A549 (cell line): ENCODE results near the gene IL11RA. TPM values are rescaled to one million over a fixed set of nuclear protein-coding genes. Genes with fewer than 3 reads are reported as not detected.

Experiments
- ATAC-seq, 2 experiments: fragments of 200-7000 bp in 1 of 2; fragments of >200 bp in 1 of 2; cut with Nextera tagmentation in 1 of 2; cut with Tn5 transposase in 1 of 2; 3 replicates each; pipeline versions ENCODE4 v1.8.0 to v1.9.1; 2018 to 2020; ENCODE audit warnings: mild to moderate bottlenecking in 1 of 2, moderate library complexity in 1 of 2
- CTCF ChIA-PET: fragments of 300-600 bp; sonication (Branson Sonifier 250); formaldehyde crosslinking; extraction: SDS; loops from one replicate; lab custom pipeline; 2021; ENCODE audit warnings: antibody characterized with exemption, inconsistent platforms; lab: Yijun Ruan, JAX
- POLR2A ChIA-PET: fragments of 350-600 bp; formaldehyde crosslinking; extraction: SDS; loops from one replicate; lab custom pipeline; 2021; ENCODE audit warnings: antibody characterized with exemption, inconsistent platforms; lab: Yijun Ruan, JAX
- DNase-seq, 2 experiments: peaks; one replicate each; pipeline versions ENCODE4 v3.0.0 to v3.0.0-alpha.2; 2011 to 2016; ENCODE audit warnings: low read depth in 1 of 2, low spot score in 1 of 2
- FAIRE-seq: peaks from 2 replicates; lab custom pipeline; 2011; peaks lifted over from hg19 to GRCh38; lab: Jason Lieb, UNC
- H3K27ac ChIP-seq, 2 experiments: fragments of >200 bp; sonication (Bioruptor Twin); formaldehyde crosslinking; 3 replicates each; pipeline ENCODE4 v1.5.1; 2016 to 2017
- H3K4me1 ChIP-seq: fragments of >200 bp; sonication (Bioruptor Twin); formaldehyde crosslinking; 3 replicates; pipeline ENCODE4 v1.6.1; 2016
- H3K4me2 ChIP-seq: fragments of >200 bp; sonication (Bioruptor Twin); formaldehyde crosslinking; 3 replicates; pipeline ENCODE4 v1.6.1; 2016
- H3K4me3 ChIP-seq: fragments of >200 bp; sonication (Bioruptor Twin); formaldehyde crosslinking; 3 replicates; pipeline ENCODE4 v1.5.1; 2016
- H3K9me3 ChIP-seq: fragments of >200 bp; sonication (Bioruptor Twin); formaldehyde crosslinking; 3 replicates; pipeline ENCODE4 v1.6.1; 2016
- ATOH8 ChIP-seq: fragments of 250-450 bp; sonication (Bioruptor Pico); IDR thresholded peaks from 2 replicates; pipeline ENCODE4 v1.5.0; 2020; ENCODE audit warnings: low read depth, mild to moderate bottlenecking, moderate library complexity
- CBX2 ChIP-seq: fragments of 200-600 bp; sonication (generic); IDR thresholded peaks from 2 replicates; pipeline ENCODE4 v1.6.1; 2016; ENCODE audit warnings: low read depth, mild to moderate bottlenecking, borderline replicate concordance
- CEBPB ChIP-seq, 2 experiments: fragments of >200 bp in 1 of 2; sonication (Bioruptor Twin) in 1 of 2; formaldehyde crosslinking in 1 of 2; IDR thresholded peaks; 2 replicates each; pipeline ENCODE4 v1.6.1; 2012 to 2016
- CHD2 ChIP-seq: fragments of 150-350 bp; IDR thresholded peaks from 2 replicates; pipeline ENCODE4 v1.6.1; 2014; ENCODE audit warnings: low read length; ENCODE audit not compliant: partially characterized antibody
- E2F6 ChIP-seq: IDR thresholded peaks from 2 replicates; pipeline ENCODE4 v1.6.1; 2012; ENCODE audit warnings: low read depth, borderline replicate concordance
- EHF ChIP-seq: fragments of 250-450 bp; sonication (Bioruptor Pico); IDR thresholded peaks from 2 replicates; pipeline ENCODE4 v1.5.0; 2020; ENCODE audit warnings: mild to moderate bottlenecking
- EP300 ChIP-seq, 2 experiments: fragments of >200 bp; sonication (Bioruptor Twin); formaldehyde crosslinking; IDR thresholded peaks; 2 replicates in 1 of 2; 3 replicates in 1 of 2; pipeline ENCODE4 v1.6.1; 2016 to 2017
- ESRRA ChIP-seq: fragments of 150-350 bp; IDR thresholded peaks from 2 replicates; pipeline ENCODE4 v1.6.1; 2014; ENCODE audit warnings: mild to moderate bottlenecking, low read length, borderline replicate concordance
- FOXS1 ChIP-seq: fragments of 250-450 bp; sonication (Bioruptor Pico); IDR thresholded peaks from 2 replicates; pipeline ENCODE4 v1.5.0; 2020; ENCODE audit warnings: mild to moderate bottlenecking, moderate library complexity
- GATA3 ChIP-seq: IDR thresholded peaks from 2 replicates; pipeline ENCODE4 v1.6.1; 2012; ENCODE audit warnings: borderline replicate concordance
- HEYL ChIP-seq: fragments of 250-450 bp; sonication (Bioruptor Pico); IDR thresholded peaks from 2 replicates; pipeline ENCODE4 v1.8.0; 2021; ENCODE audit warnings: mild to moderate bottlenecking, moderate library complexity
- HMGXB4 ChIP-seq: fragments of 250-450 bp; sonication (Bioruptor Pico); IDR thresholded peaks from 2 replicates; pipeline ENCODE4 v1.5.0; 2021; ENCODE audit warnings: mild to moderate bottlenecking, moderate library complexity, borderline replicate concordance
- HOXA7 ChIP-seq: fragments of 250-450 bp; sonication (Bioruptor Pico); IDR thresholded peaks from 2 replicates; pipeline ENCODE4 v1.5.0; 2020; ENCODE audit warnings: mild to moderate bottlenecking, moderate library complexity
- HOXB13 ChIP-seq: fragments of 250-450 bp; sonication (Bioruptor Pico); IDR thresholded peaks from 2 replicates; pipeline ENCODE4 v1.5.0; 2020; ENCODE audit warnings: low read depth, mild to moderate bottlenecking, moderate library complexity
- JUN ChIP-seq, 2 experiments: fragments of >200 bp; sonication (Bioruptor Twin); formaldehyde crosslinking; IDR thresholded peaks; 2 replicates in 1 of 2; 3 replicates in 1 of 2; pipeline ENCODE4 v1.6.1; 2016 to 2017
- JUNB ChIP-seq: fragments of >200 bp; sonication (Bioruptor Twin); formaldehyde crosslinking; IDR thresholded peaks from 2 replicates; pipeline ENCODE4 v1.6.1; 2016
- KDM1A ChIP-seq: fragments of 200-600 bp; sonication (generic); IDR thresholded peaks from 2 replicates; pipeline ENCODE4 v1.6.1; 2016; ENCODE audit warnings: low read depth, mild to moderate bottlenecking
- MAFK ChIP-seq: fragments of 450-650 bp; IDR thresholded peaks from 2 replicates; pipeline ENCODE4 v1.6.1; 2014; ENCODE audit not compliant: partially characterized antibody
- MAZ ChIP-seq: fragments of 150-350 bp; IDR thresholded peaks from 2 replicates; pipeline ENCODE4 v1.6.1; 2014; ENCODE audit warnings: antibody characterized with exemption, low read depth, low read length, borderline replicate concordance
- NFE2L2 ChIP-seq: fragments of 150-350 bp; conservative IDR thresholded peaks from 2 replicates; pipeline ENCODE4 v1.6.1; 2014; ENCODE audit warnings: low read length
- RFX5 ChIP-seq: fragments of 450-650 bp; IDR thresholded peaks from 2 replicates; pipeline ENCODE4 v1.7.1; 2014; ENCODE audit warnings: antibody characterized with exemption, mild to moderate bottlenecking, moderate library complexity
- SMC3 ChIP-seq: fragments of >200 bp; sonication (Bioruptor Twin); formaldehyde crosslinking; IDR thresholded peaks from 3 replicates; pipeline ENCODE4 v1.6.1; 2018; ENCODE audit warnings: inconsistent platforms
- SREBF2 ChIP-seq: fragments of 450-650 bp; IDR thresholded peaks from 2 replicates; pipeline ENCODE4 v1.6.1; 2014; ENCODE audit warnings: mild to moderate bottlenecking, moderate library complexity
- TFCP2L1 ChIP-seq: fragments of 250-450 bp; sonication (Bioruptor Pico); IDR thresholded peaks from 2 replicates; pipeline ENCODE4 v1.5.0; 2021; ENCODE audit warnings: mild to moderate bottlenecking
- ZC3H11A ChIP-seq: fragments of 450-650 bp; IDR thresholded peaks from 2 replicates; pipeline ENCODE4 v1.6.1; 2014; ENCODE audit warnings: antibody characterized with exemption, mild to moderate bottlenecking
- ZNF302 ChIP-seq: fragments of 250-450 bp; sonication (Bioruptor Pico); IDR thresholded peaks from 2 replicates; pipeline ENCODE4 v1.9.0; 2021; ENCODE audit warnings: inconsistent platforms, mild to moderate bottlenecking, moderate library complexity
- ZSCAN20 ChIP-seq: fragments of 250-450 bp; sonication (Bioruptor Pico); IDR thresholded peaks from 2 replicates; pipeline ENCODE4 v1.8.0; 2022; ENCODE audit warnings: mild to moderate bottlenecking, moderate library complexity
- WGBS: methylation state at CpG from one replicate; pipeline ENCODE4 v1.1.6; 2017; ENCODE audit errors: missing lambda C conversion rate; 5-methylcytosine and 5-hydroxymethylcytosine counted together
- polyA plus RNA-seq, 4 experiments: library from polyadenylated mRNA; depleted of rRNA in 3 of 4; stranded (reverse); fragments of >200 nt; fragmentation: RNase III in 1 of 4; extraction: RNeasy Plus Mini Kit Qiagen cat#74134 plus additional on column Dnase treatment in 1 of 4; gene quantifications; 2 replicates in 3 of 4; 3 replicates in 1 of 4; pipeline ENCODE4 v1.2.3, GENCODE V29; 2011 to 2017
- TF ChIP-seq, protein P1 (sequence below): fragments of >200 bp; sonication (Bioruptor Twin); formaldehyde crosslinking; IDR thresholded peaks from 3 replicates; pipeline ENCODE4 v1.5.1; 2016
- TF ChIP-seq, protein P2 (sequence below): fragments of 150-350 bp; IDR thresholded peaks from 2 replicates; pipeline ENCODE4 v1.6.1; 2014; ENCODE audit warnings: low read depth, mild to moderate bottlenecking, low read length

IL11RA gene
- polyA plus RNA-seq, 2 of the 4 experiments (the other 2 are of a cell fraction): 5.6 to 6.8 TPM

- no peak overlapping the region for H3K4me2 ChIP-seq
- H3K27ac ChIP-seq: no peak overlapping the region
- peaks cover 15% of the 10 kb centered on the region; the same call in 1 of the 3 replicates for H3K4me1 ChIP-seq
- no peaks in the 10 kb centered on the region for H3K9me3 ChIP-seq
- ATAC-seq (no peak), FAIRE-seq (no peak), DNase-seq (no peak)
- POLR2A ChIA-PET: interaction anchor here (0.6 kb wide), 1 partner anchor 191 kb away, joined by 3 read pairs; no protein-coding TSS in a partner anchor
- TF ChIP-seq HOXA7 (CRISPR knock-in tag): no peak
- TF ChIP-seq JUN (IDR thresholded peaks at IDR 0.05): no peak
- no peak for TF ChIP-seq CEBPB (IDR thresholded peaks at IDR 0.05)
- TF ChIP-seq JUNB: no peak
- no peak for TF ChIP-seq ZC3H11A
- TF ChIP-seq EP300 (IDR thresholded peaks at IDR 0.05): no peak
- TF ChIP-seq SMC3: no peak
- no peak for TF ChIP-seq RFX5
- no peak for TF ChIP-seq EHF (CRISPR knock-in tag)
- TF ChIP-seq HMGXB4: no peak
- no peak for TF ChIP-seq GATA3
- no peak for TF ChIP-seq TFCP2L1 (CRISPR knock-in tag)
- TF ChIP-seq HOXB13: no peak
- TF ChIP-seq SREBF2: no peak
- TF ChIP-seq MAZ: no peak
- no peak for TF ChIP-seq E2F6
- TF ChIP-seq, protein P1, sequence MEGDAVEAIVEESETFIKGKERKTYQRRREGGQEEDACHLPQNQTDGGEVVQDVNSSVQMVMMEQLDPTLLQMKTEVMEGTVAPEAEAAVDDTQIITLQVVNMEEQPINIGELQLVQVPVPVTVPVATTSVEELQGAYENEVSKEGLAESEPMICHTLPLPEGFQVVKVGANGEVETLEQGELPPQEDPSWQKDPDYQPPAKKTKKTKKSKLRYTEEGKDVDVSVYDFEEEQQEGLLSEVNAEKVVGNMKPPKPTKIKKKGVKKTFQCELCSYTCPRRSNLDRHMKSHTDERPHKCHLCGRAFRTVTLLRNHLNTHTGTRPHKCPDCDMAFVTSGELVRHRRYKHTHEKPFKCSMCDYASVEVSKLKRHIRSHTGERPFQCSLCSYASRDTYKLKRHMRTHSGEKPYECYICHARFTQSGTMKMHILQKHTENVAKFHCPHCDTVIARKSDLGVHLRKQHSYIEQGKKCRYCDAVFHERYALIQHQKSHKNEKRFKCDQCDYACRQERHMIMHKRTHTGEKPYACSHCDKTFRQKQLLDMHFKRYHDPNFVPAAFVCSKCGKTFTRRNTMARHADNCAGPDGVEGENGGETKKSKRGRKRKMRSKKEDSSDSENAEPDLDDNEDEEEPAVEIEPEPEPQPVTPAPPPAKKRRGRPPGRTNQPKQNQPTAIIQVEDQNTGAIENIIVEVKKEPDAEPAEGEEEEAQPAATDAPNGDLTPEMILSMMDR: no peak
- TF ChIP-seq, protein P2, sequence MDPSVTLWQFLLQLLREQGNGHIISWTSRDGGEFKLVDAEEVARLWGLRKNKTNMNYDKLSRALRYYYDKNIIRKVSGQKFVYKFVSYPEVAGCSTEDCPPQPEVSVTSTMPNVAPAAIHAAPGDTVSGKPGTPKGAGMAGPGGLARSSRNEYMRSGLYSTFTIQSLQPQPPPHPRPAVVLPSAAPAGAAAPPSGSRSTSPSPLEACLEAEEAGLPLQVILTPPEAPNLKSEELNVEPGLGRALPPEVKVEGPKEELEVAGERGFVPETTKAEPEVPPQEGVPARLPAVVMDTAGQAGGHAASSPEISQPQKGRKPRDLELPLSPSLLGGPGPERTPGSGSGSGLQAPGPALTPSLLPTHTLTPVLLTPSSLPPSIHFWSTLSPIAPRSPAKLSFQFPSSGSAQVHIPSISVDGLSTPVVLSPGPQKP: no peak
- CTCF ChIA-PET: interaction anchor here (0.9 to 17.0 kb wide), 9 partner anchors 10 to 275 kb away, joined by 3 to 429 read pairs (median 3); partner anchors contain the start of genes ARID3C and SIGMAR1
- H3K4me3 ChIP-seq: no peak overlapping the region
- WGBS: 71% methylated on average over 2 of the region's 2 CpGs
Observed at GRCh38 chr9:34607331-34607730, 44.7 kb upstream of the IL11RA start.

DNA sequence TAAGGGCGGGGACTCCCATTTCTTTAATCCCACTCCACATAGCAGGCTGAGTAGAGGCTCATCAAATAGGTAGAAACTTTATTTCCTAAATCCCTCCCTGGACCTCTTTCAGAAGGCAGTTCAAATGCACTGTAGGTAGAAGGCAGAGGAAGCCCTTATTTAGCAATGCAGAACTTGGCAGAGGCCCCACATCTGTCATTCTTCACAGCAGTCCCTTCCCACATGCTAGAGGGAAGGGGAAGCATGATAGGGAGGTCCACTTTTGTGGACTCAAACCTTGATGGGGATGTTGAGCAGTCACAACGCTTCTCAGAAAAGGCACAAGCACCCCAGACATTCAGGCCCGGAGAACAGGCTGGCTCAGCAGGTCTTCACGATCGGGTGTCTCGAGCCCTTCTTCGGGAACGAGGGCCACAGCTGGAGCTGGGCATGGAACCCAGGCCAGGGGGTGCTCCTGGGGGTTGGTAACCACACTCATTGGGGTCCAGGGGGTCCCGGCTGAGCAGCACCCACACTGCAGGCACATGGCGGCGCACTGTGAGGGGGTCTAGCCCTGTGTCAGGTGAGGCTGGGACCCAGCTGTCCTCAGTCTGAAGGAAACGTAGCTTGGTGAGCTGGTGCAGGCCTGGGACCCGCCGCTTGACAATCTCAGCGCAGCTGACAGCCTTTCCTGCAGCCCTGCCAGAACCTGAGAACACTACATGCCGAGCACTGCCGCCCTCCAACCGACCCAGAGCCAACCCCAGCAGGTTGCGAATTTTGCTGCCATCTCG is 41.4 kb upstream of the IL11RA start:
- TF ChIP-seq ZC3H11A (no peak), HEYL (CRISPR knock-in tag) (no peak), CHD2 (no peak), TFCP2L1 (CRISPR knock-in tag) (no peak), CEBPB (IDR thresholded peaks at IDR 0.05) (no peak), JUN (IDR thresholded peaks at IDR 0.05) (no peak), FOXS1 (CRISPR knock-in tag) (no peak), RFX5 (no peak), ZNF302 (CRISPR knock-in tag) (no peak), NFE2L2 (no peak), ZSCAN20 (CRISPR knock-in tag) (no peak), CBX2 (no peak), GATA3 (no peak), ATOH8 (no peak), MAFK (no peak), KDM1A (no peak), ESRRA (no peak), JUNB (no peak)
- ATAC-seq (no peak), DNase-seq (no peak), FAIRE-seq (no peak)
- Histone ChIP-seq H3K4me3 (peak overlapping the region; percentile 75), H3K27ac (peak overlapping the region; percentile 91 to 94; a peak in 4 of 6 replicates), H3K4me1 (peaks cover 18% of the 10 kb centered on the region; the same call in 1 of the 3 replicates), H3K9me3 (no peaks in the 10 kb centered on the region), H3K4me2 (peak overlapping the region; percentile 96)
- WGBS: 96% methylated on average over 17 of the region's 20 CpGs
- POLR2A ChIA-PET: no interaction called here
- CTCF ChIA-PET: interaction anchor here (0.9 to 17.0 kb wide), 6 partner anchors 8 to 63 kb away, joined by 3 to 429 read pairs (median 5); partner anchors contain the start of genes ARID3C and SIGMAR1
